CD8-positive, alpha-beta memory T cell (primary cell): ENCODE data around the gene RIMS4. TPM values are rescaled to one million over a fixed set of nuclear protein-coding genes. Genes with fewer than 3 reads are reported as not detected.

ENCODE experiments used
- CTCF ChIA-PET: fragments of 350-600 bp; sonication (Branson Sonifier 250); formaldehyde crosslinking; loops from one replicate; lab custom pipeline; 2021; ENCODE audit warnings: antibody characterized with exemption; lab: Charles Lee
- POLR2A ChIA-PET: fragments of 350-600 bp; sonication (Branson Sonifier 250); formaldehyde crosslinking; loops from one replicate; lab custom pipeline; 2021; ENCODE audit warnings: antibody characterized with exemption; lab: Charles Lee
- DNase-seq, 5 donors: peaks; one replicate each; pipeline versions ENCODE4 v3.0.0 to v3.0.0-alpha.2; 2020 to 2022; ENCODE audit warnings: mixed read lengths in 1 of 5
- H3K27ac ChIP-seq: one replicate; pipeline ENCODE4 v1.7.0; 2013; ENCODE audit warnings: low read depth, mild to moderate bottlenecking, low read length, moderate library complexity
- H3K27me3 ChIP-seq: 2 replicates; pipeline ENCODE4 v1.7.0; 2013; ENCODE audit warnings: low read length, mild to moderate bottlenecking; ENCODE audit not compliant: insufficient read depth, poor library complexity, severe bottlenecking
- H3K36me3 ChIP-seq: 2 replicates; pipeline ENCODE4 v1.7.0; 2013; ENCODE audit warnings: mild to moderate bottlenecking, low read length, moderate library complexity; ENCODE audit not compliant: insufficient read depth
- H3K4me1 ChIP-seq: 2 replicates; pipeline ENCODE4 v1.7.0; 2013; ENCODE audit warnings: mild to moderate bottlenecking, low read length, moderate library complexity; ENCODE audit not compliant: insufficient read depth
- H3K4me3 ChIP-seq: 2 replicates; pipeline ENCODE4 v1.7.0; 2013; ENCODE audit warnings: mild to moderate bottlenecking, low read length
- H3K9me3 ChIP-seq: 2 replicates; pipeline ENCODE4 v1.7.0; 2013; ENCODE audit warnings: mild to moderate bottlenecking, low read length
- H3K27ac Mint-ChIP-seq, 8 donors: one replicate each; pipeline ENCODE4 v1.8.0; 2020 to 2021; ENCODE audit warnings: mixed read lengths in 8 of 8, mild to moderate bottlenecking in 6 of 8, inconsistent platforms in 3 of 8, moderate library complexity in 3 of 8
- H3K27me3 Mint-ChIP-seq, 2 donors: one replicate each; pipeline ENCODE4 v1.8.0; 2020 to 2021; ENCODE audit warnings: mixed read lengths in 2 of 2, mild to moderate bottlenecking in 1 of 2, moderate library complexity in 1 of 2
- H3K36me3 Mint-ChIP-seq, 3 donors: one replicate each; pipeline ENCODE4 v1.8.0; 2020 to 2021; ENCODE audit warnings: mixed read lengths in 3 of 3, inconsistent platforms in 1 of 3, mild to moderate bottlenecking in 1 of 3
- H3K4me1 Mint-ChIP-seq, 3 donors: one replicate each; pipeline ENCODE4 v1.8.0; 2020 to 2021; ENCODE audit warnings: mixed read lengths in 3 of 3, inconsistent platforms in 1 of 3, mild to moderate bottlenecking in 1 of 3
- H3K4me3 Mint-ChIP-seq, 7 donors: one replicate each; pipeline ENCODE4 v1.8.0; 2020 to 2021; ENCODE audit warnings: mixed read lengths in 7 of 7, mild to moderate bottlenecking in 6 of 7, moderate library complexity in 4 of 7, inconsistent platforms in 2 of 7
- H3K9me3 Mint-ChIP-seq, 5 donors: one replicate each; pipeline ENCODE4 v1.8.0; 2020 to 2022; ENCODE audit warnings: mixed read lengths in 5 of 5, mild to moderate bottlenecking in 3 of 5, moderate library complexity in 2 of 5, inconsistent platforms in 1 of 5
- polyA plus RNA-seq: library from polyadenylated mRNA; unstranded; fragments of 300-500 nt; fragmentation: Illumina TruSeq; gene quantifications from one replicate; pipeline ENCODE4 v1.2.3, GENCODE V29; 2021
- total RNA-seq, 2 experiments: library from RNA; stranded (reverse); gene quantifications; one replicate each; pipeline ENCODE4 v1.2.3, GENCODE V29; 2021

The RIMS4 gene
- total and polyA plus RNA-seq, 3 experiments from 2014 or later = not detected

DNA sequence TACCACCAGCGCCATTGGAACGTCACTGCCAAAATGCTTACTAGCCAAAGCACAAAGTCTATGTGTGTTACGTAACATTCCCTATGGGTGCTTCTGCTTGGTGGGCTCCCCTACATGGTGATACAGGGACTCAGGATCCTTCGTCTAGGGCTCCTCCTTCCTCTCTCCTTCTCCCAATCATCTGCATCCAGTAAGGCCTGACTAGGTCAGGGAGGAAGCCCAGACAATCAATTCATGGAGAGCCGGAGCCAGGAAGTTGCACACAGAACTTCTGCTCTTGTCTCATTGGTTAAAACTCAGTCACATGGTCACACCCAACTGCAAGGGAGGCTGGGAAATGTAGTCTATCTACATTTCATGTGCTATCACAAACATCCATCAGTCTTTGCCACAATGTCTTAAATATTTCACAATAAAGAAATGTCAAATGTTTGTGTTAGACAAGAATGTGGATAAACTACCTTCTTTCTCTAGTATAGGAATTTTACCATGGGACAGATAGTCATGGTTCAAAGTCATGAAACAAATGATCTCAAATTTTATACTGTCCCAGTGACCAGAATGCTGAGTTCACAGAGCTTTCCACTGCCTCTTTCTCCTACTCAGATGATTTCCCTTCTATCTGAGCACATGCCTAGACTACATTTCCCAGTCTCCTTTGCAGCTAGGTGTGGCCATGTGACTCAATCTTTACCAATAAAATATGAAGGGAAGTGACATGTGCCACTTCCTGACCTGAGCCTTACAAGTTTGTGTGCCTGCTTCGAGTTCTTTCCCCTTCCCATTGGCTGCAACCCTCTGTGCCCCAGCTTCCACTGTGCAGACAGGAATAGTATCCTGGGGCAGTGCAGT lies 74.0 kb downstream of the RIMS4 start:
- Histone ChIP-seq H3K4me3 (peak overlapping the region; percentile 30), H3K9me3 (no peaks in the 10 kb centered on the region), H3K27ac (no peak overlapping the region), H3K36me3 (no peaks in the 10 kb centered on the region), H3K27me3 (no peaks in the 10 kb centered on the region), H3K4me1 (peaks cover 8% of the 10 kb centered on the region)
- peak in 2 of 5 donors; percentile 21 to 44 for DNase-seq
- H3K9me3 Mint-ChIP-seq = no peaks in the 10 kb centered on the region
- peak overlapping the region in 6 of 7 donors; percentile 21 to 72 (median 48) for H3K4me3 Mint-ChIP-seq
- POLR2A ChIA-PET = no interaction called here
- peaks cover under 1 to 3% of the 10 kb centered on the region in 2 donors for H3K27me3 Mint-ChIP-seq
- H3K27ac Mint-ChIP-seq = peak overlapping the region in 4 of 8 donors; percentile 45 to 80 (median 78)
- peaks cover 7 to 19% (median 11%) of the 10 kb centered on the region in 3 donors for H3K4me1 Mint-ChIP-seq
- CTCF ChIA-PET = interaction anchor here (0.8 to 1.5 kb wide), 3 partner anchors 10 to 53 kb away, joined by 3 to 4 read pairs (median 3); no protein-coding TSS in a partner anchor
- H3K36me3 Mint-ChIP-seq = peaks cover 0 to 5% (median 0%) of the 10 kb centered on the region in 3 donors

DNA sequence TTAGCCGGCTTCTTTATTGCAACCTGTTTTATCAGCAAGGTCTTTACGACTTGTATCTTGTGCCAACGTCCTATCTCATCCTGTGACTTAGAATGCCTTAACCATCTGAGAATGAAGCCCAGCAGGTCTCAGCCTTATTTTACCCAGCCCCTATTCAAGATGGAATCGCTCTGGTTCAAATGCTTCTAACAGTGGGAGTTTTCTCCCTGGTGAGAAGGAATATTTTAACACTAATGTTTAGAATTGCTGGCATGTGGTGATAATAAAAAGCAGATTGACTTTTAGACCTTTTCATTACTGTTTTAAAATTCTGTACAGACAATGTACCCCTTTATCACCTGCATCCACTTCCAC lies 74.6 kb downstream of the RIMS4 start:
- H3K4me1 ChIP-seq = peaks cover 8% of the 10 kb centered on the region
- no peaks in the 10 kb centered on the region for H3K27me3 ChIP-seq
- H3K36me3 ChIP-seq = no peaks in the 10 kb centered on the region
- H3K27ac ChIP-seq = no peak overlapping the region
- ChIA-PET POLR2A (no interaction called here), CTCF (no interaction called here)
- Mint-ChIP-seq H3K4me1 (peaks cover 7 to 19% (median 11%) of the 10 kb centered on the region in 3 donors), H3K27me3 (peaks cover 0 to 3% of the 10 kb centered on the region in 2 donors), H3K27ac (peak overlapping the region in 1 of 8 donors; percentile 77), H3K9me3 (no peaks in the 10 kb centered on the region), H3K36me3 (peaks cover 0 to 5% (median 0%) of the 10 kb centered on the region in 3 donors), H3K4me3 (no peak overlapping the region)
- no peaks in the 10 kb centered on the region for H3K9me3 ChIP-seq
- DNase-seq = no peak
- H3K4me3 ChIP-seq = peak overlapping the region; percentile 30

DNA sequence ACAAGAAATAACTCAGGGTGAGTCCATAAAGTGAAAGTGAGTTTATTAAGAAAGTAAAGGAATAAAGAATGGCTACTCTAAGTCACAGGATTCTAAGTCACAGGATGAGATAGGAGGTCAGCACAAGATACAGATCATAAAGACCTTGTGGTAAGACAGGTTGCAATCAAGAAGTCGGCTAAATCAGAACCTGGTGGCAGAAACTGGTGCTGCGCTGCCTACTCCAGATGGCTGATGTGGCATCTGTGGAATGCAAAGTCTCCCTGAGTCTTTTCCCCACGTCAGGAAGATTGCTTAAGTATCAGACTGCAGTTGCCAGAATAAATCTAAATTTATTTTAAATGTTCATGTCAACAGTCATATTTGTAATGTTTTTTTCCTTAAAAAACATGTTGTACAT lies 75.4 kb downstream of the RIMS4 start:
- Mint-ChIP-seq H3K4me3 (no peak overlapping the region), H3K4me1 (peaks cover 7 to 19% (median 11%) of the 10 kb centered on the region in 3 donors)
- POLR2A ChIA-PET = no interaction called here

DNA sequence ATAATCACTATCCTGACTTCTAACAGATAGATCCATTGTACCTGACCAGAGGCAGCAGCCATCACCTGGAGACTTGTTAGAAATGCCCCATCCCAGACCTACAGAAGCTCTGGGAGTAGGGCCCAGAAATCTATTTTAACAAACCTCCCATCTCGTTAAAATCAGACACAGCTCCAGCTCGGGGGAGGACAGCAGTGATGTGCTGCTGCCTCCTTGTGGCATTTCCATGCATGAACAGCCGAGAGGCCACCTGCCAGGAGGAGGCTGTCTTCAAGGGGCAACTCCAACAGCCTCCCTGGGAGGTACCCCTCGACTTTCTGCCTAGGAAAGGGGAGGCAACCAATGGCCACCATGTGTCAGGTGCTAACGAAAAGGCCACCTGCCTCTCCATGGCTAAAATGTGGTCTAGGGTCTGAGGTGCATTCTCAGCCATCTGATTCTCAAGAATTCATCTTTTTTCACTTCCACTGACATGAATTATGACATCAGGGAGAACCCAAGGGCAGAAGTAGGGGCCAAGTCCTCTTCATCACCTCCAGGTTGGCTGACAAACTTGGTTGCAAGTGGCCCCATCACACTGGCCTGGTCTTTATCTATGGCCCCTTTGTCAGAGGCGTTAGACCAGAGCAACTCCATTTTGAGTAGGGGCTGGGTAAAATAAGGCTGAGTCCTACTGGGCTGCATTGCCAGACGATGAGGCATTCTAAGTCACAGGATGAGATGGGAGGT lies 76.8 kb downstream of the RIMS4 start:
- Mint-ChIP-seq H3K4me1 (peaks cover 7 to 11% (median 11%) of the 10 kb centered on the region in 3 donors), H3K27ac (no peak overlapping the region), H3K4me3 (no peak overlapping the region), H3K27me3 (peaks cover 0 to 3% of the 10 kb centered on the region in 2 donors), H3K9me3 (no peaks in the 10 kb centered on the region), H3K36me3 (peaks cover 0 to 5% (median 0%) of the 10 kb centered on the region in 3 donors)
- no peaks in the 10 kb centered on the region for H3K36me3 ChIP-seq
- CTCF ChIA-PET = interaction anchor here (1.0 to 2.1 kb wide), 3 partner anchors 10 to 347 kb away, joined by 3 to 11 read pairs (median 8); no protein-coding TSS in a partner anchor
- POLR2A ChIA-PET = no interaction called here
- no peak overlapping the region for H3K27ac ChIP-seq
- H3K27me3 ChIP-seq = no peaks in the 10 kb centered on the region
- H3K4me3 ChIP-seq = no peak overlapping the region
- H3K4me1 ChIP-seq = peaks cover 8% of the 10 kb centered on the region
- peak; percentile 20 to 66 (median 33) for DNase-seq
- no peaks in the 10 kb centered on the region for H3K9me3 ChIP-seq

More for the DNA sequence above, 75.4 kb downstream of the RIMS4 start:
- Histone ChIP-seq H3K4me1 (peaks cover 8% of the 10 kb centered on the region), H3K36me3 (no peaks in the 10 kb centered on the region), H3K4me3 (no peak overlapping the region), H3K9me3 (no peaks in the 10 kb centered on the region), H3K27ac (no peak overlapping the region), H3K27me3 (no peaks in the 10 kb centered on the region)
- no peak for DNase-seq
- peaks cover 0 to 3% of the 10 kb centered on the region in 2 donors for H3K27me3 Mint-ChIP-seq
- peaks cover 0 to 5% (median 0%) of the 10 kb centered on the region in 3 donors for H3K36me3 Mint-ChIP-seq
- no peak overlapping the region for H3K27ac Mint-ChIP-seq
- CTCF ChIA-PET = no interaction called here
- H3K9me3 Mint-ChIP-seq = no peaks in the 10 kb centered on the region

DNA sequence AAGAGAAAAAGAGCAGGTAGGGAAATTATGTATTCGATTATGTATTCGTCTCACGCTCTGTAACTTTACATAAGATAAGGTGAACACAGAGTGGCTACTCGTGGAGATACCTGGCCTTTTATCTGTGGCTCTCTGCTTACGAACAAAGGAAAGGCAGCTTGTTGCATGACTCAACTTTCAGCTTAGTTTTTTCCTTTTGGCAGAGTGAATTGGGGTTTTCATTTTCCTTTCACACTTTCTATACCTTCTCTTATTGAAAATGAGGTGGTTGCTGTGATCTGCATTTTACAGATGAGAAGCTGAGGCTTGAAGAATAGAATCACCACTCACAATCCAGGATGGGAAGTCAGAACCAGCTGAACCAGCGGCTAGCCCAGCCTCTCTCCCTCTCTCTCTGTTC lies 78.0 kb downstream of the RIMS4 start:
- Histone ChIP-seq H3K4me1 (peaks cover 8% of the 10 kb centered on the region), H3K9me3 (no peaks in the 10 kb centered on the region), H3K27ac (no peak overlapping the region), H3K36me3 (no peaks in the 10 kb centered on the region), H3K4me3 (no peak overlapping the region), H3K27me3 (no peaks in the 10 kb centered on the region)
- POLR2A ChIA-PET = no interaction called here
- no peaks in the 10 kb centered on the region for H3K9me3 Mint-ChIP-seq
- DNase-seq = no peak
- H3K4me1 Mint-ChIP-seq = peaks cover 7 to 11% (median 10%) of the 10 kb centered on the region in 3 donors
- H3K27me3 Mint-ChIP-seq = peaks cover 3 to 4% of the 10 kb centered on the region in 2 donors
- no peak overlapping the region for H3K27ac Mint-ChIP-seq
- peaks cover 0 to 2% (median 0%) of the 10 kb centered on the region in 3 donors for H3K36me3 Mint-ChIP-seq
- CTCF ChIA-PET = interaction anchor here (1.5 to 2.1 kb wide), 2 partner anchors 8 to 48 kb away, joined by 8 to 11 read pairs; no protein-coding TSS in a partner anchor
- H3K4me3 Mint-ChIP-seq = no peak overlapping the region

DNA sequence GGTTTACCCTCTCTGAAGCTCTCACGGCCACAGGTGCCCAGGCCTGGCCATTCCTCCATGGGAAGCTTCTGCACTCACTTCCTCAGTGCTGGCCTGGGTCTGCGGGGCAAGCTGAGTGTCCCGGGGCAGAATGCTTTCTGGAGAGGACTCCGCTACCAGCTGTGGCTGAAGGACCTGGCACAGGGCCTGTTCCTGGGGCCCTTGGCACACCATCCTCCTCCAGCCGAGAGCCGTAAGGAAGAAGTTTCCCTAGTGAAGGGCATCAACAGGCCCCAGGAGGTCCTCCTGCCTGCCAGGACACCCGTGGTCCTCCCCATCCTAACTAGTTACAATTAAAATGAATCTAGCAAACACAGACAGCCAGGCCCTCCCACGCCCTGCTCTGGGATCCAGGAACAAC lies 78.7 kb downstream of the RIMS4 start:
- H3K27me3 Mint-ChIP-seq = peaks cover 3 to 4% of the 10 kb centered on the region in 2 donors
- Histone ChIP-seq H3K36me3 (no peaks in the 10 kb centered on the region), H3K9me3 (no peaks in the 10 kb centered on the region), H3K4me1 (peaks cover 4% of the 10 kb centered on the region), H3K27ac (no peak overlapping the region), H3K27me3 (no peaks in the 10 kb centered on the region), H3K4me3 (no peak overlapping the region)
- H3K9me3 Mint-ChIP-seq = no peaks in the 10 kb centered on the region
- H3K36me3 Mint-ChIP-seq = no peaks in the 10 kb centered on the region
- peaks cover 5 to 8% (median 8%) of the 10 kb centered on the region in 3 donors for H3K4me1 Mint-ChIP-seq
- no peak overlapping the region for H3K27ac Mint-ChIP-seq
- DNase-seq = no peak
- no peak overlapping the region for H3K4me3 Mint-ChIP-seq
- ChIA-PET CTCF (interaction anchor here (0.6 to 2.1 kb wide), 3 partner anchors 8 to 346 kb away, joined by 3 to 8 read pairs (median 3); no protein-coding TSS in a partner anchor), POLR2A (no interaction called here)

DNA sequence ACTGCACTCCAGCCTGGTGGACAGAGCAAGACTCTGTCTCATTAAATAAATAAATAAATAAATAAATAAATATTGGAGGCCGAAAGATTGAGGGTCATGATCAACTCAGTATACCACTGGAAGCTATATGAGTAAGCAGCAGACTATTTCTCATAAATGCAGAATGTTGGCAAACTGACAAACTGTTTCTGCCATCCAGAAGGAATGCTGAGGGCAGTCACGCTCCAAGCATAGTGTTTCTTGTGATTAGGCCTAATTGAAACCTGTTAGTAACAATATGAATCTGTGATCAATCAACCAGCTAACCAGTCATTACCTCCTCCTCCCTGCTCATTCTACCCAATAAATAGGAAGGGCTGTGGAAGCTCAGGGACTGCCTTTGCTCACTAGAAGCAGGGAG lies 79.9 kb downstream of the RIMS4 start:
- no peak overlapping the region for H3K27ac ChIP-seq
- ChIA-PET CTCF (no interaction called here), POLR2A (no interaction called here)
- no peaks in the 10 kb centered on the region for H3K9me3 Mint-ChIP-seq
- H3K9me3 ChIP-seq = no peaks in the 10 kb centered on the region
- H3K4me3 ChIP-seq = no peak overlapping the region
- H3K36me3 Mint-ChIP-seq = no peaks in the 10 kb centered on the region
- DNase-seq = no peak
- H3K27ac Mint-ChIP-seq = no peak overlapping the region
- H3K4me1 ChIP-seq = no peaks in the 10 kb centered on the region
- H3K4me3 Mint-ChIP-seq = no peak overlapping the region
- peaks cover 0 to 2% (median 0%) of the 10 kb centered on the region in 3 donors for H3K4me1 Mint-ChIP-seq
- peaks cover 3 to 6% of the 10 kb centered on the region in 2 donors for H3K27me3 Mint-ChIP-seq
- H3K36me3 ChIP-seq = no peaks in the 10 kb centered on the region
- no peaks in the 10 kb centered on the region for H3K27me3 ChIP-seq
